AG04450 (cell line): Measurements from ENCODE around the gene TMEM131L. TPM values are rescaled to one million over a fixed set of nuclear protein-coding genes. Genes with fewer than 3 reads are reported as not detected.

Experiments
- CTCF ChIA-PET: fragments of 300-600, 350-600 bp; formaldehyde crosslinking; extraction: SDS; loops from one replicate; lab custom pipeline; 2022; ENCODE audit warnings: antibody characterized with exemption, inconsistent platforms; lab: Charles Lee
- POLR2A ChIA-PET: fragments of 350-600 bp; formaldehyde crosslinking; extraction: SDS; loops from one replicate; lab custom pipeline; 2021; ENCODE audit warnings: antibody characterized with exemption, inconsistent platforms; lab: Yijun Ruan, JAX
- DNase-seq: peaks from one replicate; pipeline ENCODE4 v3.0.0-alpha.2; 2011; ENCODE audit warnings: low read depth, low spot score
- H3K27ac ChIP-seq: one replicate; pipeline ENCODE4 v1.5.1; 2012; ENCODE audit warnings: low read depth, low read length, control low read depth
- H3K27me3 ChIP-seq: one replicate; pipeline ENCODE4 v1.6.0; 2012; ENCODE audit warnings: low read length; ENCODE audit not compliant: control insufficient read depth, insufficient read depth
- H3K4me3 ChIP-seq: 2 replicates; pipeline ENCODE4 v1.5.1; 2011; ENCODE audit warnings: mild to moderate bottlenecking, low read depth, low read length, control low read depth
- H3K9me3 ChIP-seq: 2 replicates; pipeline ENCODE4 v1.5.1; 2012; ENCODE audit warnings: low read length; ENCODE audit not compliant: control insufficient read depth, insufficient read depth
- CTCF ChIP-seq: IDR thresholded peaks from 2 replicates; pipeline ENCODE4 v1.5.1; 2011; ENCODE audit warnings: low read depth, low read length, control low read depth, inconsistent platforms
- polyA plus RNA-seq: library from polyadenylated mRNA; depleted of rRNA; stranded (reverse); fragments of >200 nt; gene quantifications from 2 replicates; pipeline ENCODE4 v1.2.3, GENCODE V29; 2011

Gene TMEM131L
- polyA plus RNA-seq, 1 experiment: 15.5 TPM

GRCh38 chr4:153553819-153554170 is 87.6 kb downstream of the TMEM131L start:
- no peak for TF ChIP-seq CTCF
- Histone ChIP-seq H3K27me3 (no peaks in the 10 kb centered on the region), H3K9me3 (no peaks in the 10 kb centered on the region), H3K4me3 (no peak overlapping the region), H3K27ac (no peak overlapping the region)
- ChIA-PET POLR2A (no interaction called here), CTCF (interaction anchor here (0.6 kb wide), 1 partner anchor 20 kb away, joined by 3 read pairs; no protein-coding TSS in a partner anchor)
- DNase-seq: no peak

- Histone ChIP-seq H3K9me3 (no peaks in the 10 kb centered on the region), H3K4me3 (peak overlapping the region; percentile 26; the same call in 1 of the 2 replicates), H3K27ac (no peak overlapping the region), H3K27me3 (no peaks in the 10 kb centered on the region)
- ChIA-PET CTCF (interaction anchor here (0.6 to 0.9 kb wide), 4 partner anchors 12 to 428 kb away, joined by 3 to 5 read pairs (median 4); partner anchors contain the start of gene MND1), POLR2A (interaction anchor here (0.9 to 1.2 kb wide), 2 partner anchors 14 kb away, joined by 3 read pairs; no protein-coding TSS in a partner anchor)
- DNase-seq: peak; percentile 72
- TF ChIP-seq CTCF: no peak
These were observed 89.7 kb downstream of the TMEM131L start for GRCh38 chr4:153555730-153556434.

GRCh38 chr4:153556435-153556815 is 90.3 kb downstream of the TMEM131L start:
- ChIA-PET POLR2A (interaction anchor here (0.9 kb wide), 1 partner anchor 15 kb away, joined by 3 read pairs; no protein-coding TSS in a partner anchor), CTCF (interaction anchor here (0.6 to 0.9 kb wide), 4 partner anchors 12 to 429 kb away, joined by 3 to 5 read pairs (median 4); no protein-coding TSS in a partner anchor)
- TF ChIP-seq CTCF: no peak
- Histone ChIP-seq H3K27me3 (no peaks in the 10 kb centered on the region), H3K9me3 (no peaks in the 10 kb centered on the region), H3K27ac (no peak overlapping the region), H3K4me3 (no peak overlapping the region)
- no peak for DNase-seq

GRCh38 chr4:153560908-153561307 is 94.7 kb downstream of the TMEM131L start:
- no peak for TF ChIP-seq CTCF
- DNase-seq: no peak
- H3K4me3 ChIP-seq: no peak overlapping the region
- no peaks in the 10 kb centered on the region for H3K27me3 ChIP-seq
- ChIA-PET POLR2A (no interaction called here), CTCF (no interaction called here)
- no peaks in the 10 kb centered on the region for H3K9me3 ChIP-seq
- no peak overlapping the region for H3K27ac ChIP-seq
